ENCODE results near the gene MYD88.

Gene MYD88

GRCh38 chr3:38138349-38139190 is at the start of gene MYD88:
Gene MYD88 (plus strand): TSS chr3:38138661. CDS start chr3:38138701, 40 bp downstream.
- DNase-seq = peak; percentile 33

DNA sequence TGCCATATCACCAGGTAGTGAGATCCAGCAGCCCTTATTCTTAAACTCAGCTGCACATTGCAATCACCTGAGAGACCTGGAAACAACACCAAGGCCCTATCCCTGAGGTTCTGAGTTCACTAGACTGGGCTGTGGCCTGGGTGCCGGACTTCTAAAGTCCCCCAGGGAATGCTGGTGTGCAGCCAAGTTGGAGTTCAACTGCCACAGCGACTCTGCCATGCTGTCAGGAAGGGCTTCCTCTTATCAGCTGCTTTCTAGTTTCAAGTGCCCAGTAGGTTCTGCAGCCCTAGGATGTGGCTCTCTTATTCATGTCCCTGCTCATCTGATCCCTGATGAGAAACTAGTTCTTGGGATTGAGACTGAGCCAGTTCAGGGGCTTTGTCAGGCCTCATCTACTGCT is 49.3 kb upstream of the MYD88 start:
- no peak for DNase-seq

GRCh38 chr3:38090453-38090852 is 48.0 kb upstream of the MYD88 start:
- DNase-seq = no peak

DNA sequence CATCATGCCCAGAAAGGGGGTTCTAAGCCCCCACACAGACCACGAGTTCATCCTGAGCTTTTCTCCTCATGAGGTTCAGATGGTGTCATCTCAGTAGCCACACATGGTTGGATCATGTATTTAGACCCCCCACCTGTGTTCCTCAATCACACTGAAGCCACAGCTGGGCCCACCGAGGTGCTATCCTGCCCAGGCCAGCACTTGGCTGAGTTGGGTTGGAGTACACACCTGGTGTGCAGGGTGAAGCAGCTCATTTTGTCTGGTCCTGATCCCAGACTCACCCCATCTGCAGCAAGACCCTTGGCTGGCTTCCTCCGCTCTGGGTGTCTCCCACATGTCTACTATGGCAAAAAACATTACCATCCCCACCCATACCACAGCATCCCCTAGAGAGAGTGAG is 43.5 kb upstream of the MYD88 start:
- DNase-seq = no peak

GRCh38 chr3:38095669-38096483 is 42.6 kb upstream of the MYD88 start:
- DNase-seq = no peak

GRCh38 chr3:38097446-38098375 is 40.8 kb upstream of the MYD88 start:
- DNase-seq = no peak

- no peak for DNase-seq
Observed at GRCh38 chr3:38098376-38098723, 40.1 kb upstream of the MYD88 start.

GRCh38 chr3:38099518-38099917 is 38.9 kb upstream of the MYD88 start:
- DNase-seq = no peak

DNA sequence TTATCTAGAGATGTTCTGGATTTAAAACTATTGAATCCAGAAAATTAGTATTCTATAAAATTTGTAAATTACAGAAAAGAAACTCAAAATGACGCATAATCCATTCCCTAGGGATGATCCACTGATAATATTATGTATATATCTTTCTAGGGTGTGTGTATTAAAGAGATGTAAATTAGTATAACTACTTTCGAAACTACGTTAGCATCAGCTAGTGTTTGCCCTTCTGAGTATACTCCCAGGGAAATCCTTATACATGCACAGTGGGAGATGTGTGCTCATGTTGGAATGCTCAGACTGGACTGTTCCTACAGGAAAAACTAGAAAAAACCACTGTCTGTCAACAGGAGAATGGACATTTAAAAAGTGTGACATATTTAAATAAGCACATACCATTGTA is 38.0 kb upstream of the MYD88 start:
- DNase-seq = no peak

DNA sequence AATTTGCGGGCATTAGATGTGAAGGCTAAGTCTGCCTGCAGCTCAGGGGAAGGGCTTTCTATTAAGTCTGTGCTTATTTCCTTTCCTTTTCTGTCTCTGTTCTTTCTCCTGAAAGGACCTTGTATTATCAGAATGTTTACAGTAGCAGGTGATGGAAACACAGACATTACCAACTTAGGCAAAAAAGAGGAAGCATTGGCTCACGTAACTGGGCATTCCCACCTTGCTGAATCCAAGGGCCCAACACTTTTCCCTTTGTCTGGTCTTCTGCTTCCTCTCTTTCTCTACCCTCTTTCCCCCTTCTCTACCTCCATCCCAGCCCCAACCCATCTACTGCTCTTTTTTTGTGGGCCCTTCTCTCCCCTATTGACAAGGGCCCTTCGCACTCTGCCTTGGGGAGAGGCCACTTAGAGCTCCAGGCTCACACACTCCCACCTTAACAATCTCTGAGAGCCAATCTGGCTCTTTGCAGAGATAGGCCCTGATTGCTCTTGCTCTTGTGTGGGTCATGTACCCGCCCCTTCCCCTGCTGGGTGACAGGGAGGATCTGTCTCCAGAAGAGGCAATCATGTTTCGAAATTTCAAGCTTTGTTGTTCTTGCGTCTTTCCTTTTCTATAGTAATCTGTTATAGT is 36.5 kb upstream of the MYD88 start:
- DNase-seq = no peak

- DNase-seq = no peak
Observed at GRCh38 chr3:38102444-38102814, 36.0 kb upstream of the MYD88 start.

GRCh38 chr3:38105525-38105924 is 32.9 kb upstream of the MYD88 start:
- no peak for DNase-seq

GRCh38 chr3:38107911-38108648 is 30.4 kb upstream of the MYD88 start:
- no peak for DNase-seq

- DNase-seq = no peak
Observed at GRCh38 chr3:38108649-38109579, 29.5 kb upstream of the MYD88 start.

DNA sequence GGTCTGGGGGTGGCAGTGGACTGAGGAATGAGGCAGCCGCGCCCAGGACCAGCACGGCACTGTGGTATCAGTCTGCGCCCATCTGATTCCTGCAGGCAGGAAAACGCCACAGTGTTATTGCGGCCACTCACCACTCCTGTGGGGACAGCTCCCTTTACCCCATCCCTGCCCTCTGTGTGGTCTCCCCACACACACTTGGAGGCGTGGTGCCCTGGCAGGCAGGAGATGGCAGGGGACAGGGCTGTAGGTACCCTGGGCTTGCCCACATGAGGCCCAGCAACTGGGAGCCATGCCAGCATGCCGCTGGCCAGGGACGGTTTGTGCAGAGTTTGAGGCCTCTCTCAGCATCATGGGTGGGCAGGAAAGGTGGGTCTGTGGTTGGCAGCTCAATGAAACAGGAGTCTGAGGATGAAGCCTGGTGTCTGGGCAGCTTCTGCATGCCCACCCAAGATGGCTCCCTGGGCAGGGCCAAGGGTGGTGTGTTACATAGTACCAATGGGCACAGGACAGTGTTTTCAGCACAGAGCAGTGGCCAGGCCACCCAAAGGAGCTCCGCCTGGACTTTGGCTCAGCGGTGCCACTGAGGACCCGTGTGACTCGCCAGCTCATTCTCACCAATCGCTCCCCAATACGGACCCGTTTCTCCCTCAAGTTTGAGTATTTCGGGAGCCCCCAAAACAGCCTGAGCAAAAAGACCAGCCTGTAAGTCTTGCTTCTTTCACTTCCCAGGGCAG is 28.7 kb upstream of the MYD88 start:
- DNase-seq = no peak

- DNase-seq = no peak
Observed at GRCh38 chr3:38110314-38111050, 28.0 kb upstream of the MYD88 start.

DNA sequence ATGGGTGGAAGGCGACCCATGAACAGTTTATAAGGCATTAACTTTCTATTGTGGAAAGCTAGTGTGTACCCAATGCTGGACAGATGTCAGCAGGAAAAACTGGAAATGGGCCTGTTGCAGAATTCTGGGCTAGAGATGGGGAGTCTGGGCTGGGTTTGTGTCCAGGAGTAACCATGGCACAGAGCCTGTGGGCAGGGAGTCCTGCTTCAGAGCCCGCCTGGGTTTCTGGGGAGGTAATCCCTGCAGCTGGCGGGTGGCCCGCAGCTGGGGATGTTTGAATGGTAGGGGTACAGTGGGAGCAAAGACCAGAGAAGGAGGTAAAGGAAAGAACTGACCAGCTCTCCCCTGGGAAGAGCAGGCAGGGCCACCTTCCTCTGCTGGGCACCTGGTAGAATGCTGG is 27.3 kb upstream of the MYD88 start:
- DNase-seq = no peak

DNA sequence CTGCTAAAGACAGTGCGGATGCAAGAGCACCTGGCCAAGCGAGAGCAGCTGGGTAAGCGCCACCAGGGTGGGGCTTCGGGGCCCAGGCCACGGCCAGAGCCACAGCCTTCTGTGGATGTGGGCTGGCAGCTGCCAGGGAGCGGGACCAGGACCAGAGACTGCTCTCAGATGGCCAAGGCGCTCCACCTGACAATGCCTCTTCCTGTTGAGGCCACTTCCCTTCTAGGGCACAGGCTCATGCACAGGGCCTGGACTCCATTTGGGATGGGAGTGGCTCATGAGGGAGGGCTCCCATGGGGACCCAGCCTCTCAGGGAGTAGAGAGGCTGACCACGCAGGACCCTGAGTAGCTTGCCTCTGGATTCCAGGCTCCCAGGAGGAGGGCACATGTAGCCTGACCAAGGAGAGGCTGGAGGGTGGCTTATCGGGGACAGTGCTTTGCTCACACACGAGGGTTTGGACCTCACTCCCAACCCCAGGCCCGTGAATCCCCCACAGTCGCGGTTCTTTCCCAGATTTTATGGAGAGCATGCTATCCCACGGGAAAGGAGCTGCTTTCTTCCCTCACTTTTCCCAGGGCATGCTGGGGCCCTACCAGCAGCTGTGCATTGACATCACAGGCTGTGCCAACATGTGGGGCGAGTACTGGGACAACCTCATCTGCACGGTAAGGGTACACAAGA is 26.6 kb upstream of the MYD88 start:
- DNase-seq = no peak

DNA sequence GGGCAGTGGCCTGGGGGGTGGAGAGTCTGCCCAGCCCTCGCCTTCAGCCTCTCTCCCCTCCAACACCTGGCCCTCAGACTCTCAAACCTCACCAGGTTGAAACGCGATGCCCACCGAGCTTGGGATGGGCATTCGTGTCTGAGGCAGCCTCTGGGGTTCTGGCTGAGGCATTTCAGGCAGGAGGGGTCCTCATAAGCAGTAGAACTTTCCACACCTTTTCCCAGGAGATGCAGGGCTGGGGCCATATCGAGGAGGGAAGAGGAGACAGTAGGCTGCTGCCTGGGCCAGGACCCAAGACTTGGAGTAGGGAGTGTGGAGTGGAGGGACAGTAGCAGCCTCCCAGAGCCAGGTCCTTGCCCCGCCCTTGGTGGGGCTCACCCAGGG is 26.1 kb upstream of the MYD88 start:
- DNase-seq = no peak

Data from SIG-M5 (cell line).